Stimulated activated CD4-positive, alpha-beta T cell treated with anti-CD3 and anti-CD28 coated beads, Interleukin-15, amount 100 ng/mL, for 1 hour (primary cell): ENCODE results near the gene MOB1B.
"Not testable (repeated sequence)": the region's sequence is repeated elsewhere in the genome, so short reads cannot be mapped to it uniquely, and the experiment has no call there.

Experiments used
- DNase-seq, 2 donors: peaks; one replicate each; pipeline ENCODE4 v3.0.0-alpha.2; 2020; ENCODE audit warnings: low read depth in 1 of 2, low spot score in 1 of 2

Gene MOB1B

DNA sequence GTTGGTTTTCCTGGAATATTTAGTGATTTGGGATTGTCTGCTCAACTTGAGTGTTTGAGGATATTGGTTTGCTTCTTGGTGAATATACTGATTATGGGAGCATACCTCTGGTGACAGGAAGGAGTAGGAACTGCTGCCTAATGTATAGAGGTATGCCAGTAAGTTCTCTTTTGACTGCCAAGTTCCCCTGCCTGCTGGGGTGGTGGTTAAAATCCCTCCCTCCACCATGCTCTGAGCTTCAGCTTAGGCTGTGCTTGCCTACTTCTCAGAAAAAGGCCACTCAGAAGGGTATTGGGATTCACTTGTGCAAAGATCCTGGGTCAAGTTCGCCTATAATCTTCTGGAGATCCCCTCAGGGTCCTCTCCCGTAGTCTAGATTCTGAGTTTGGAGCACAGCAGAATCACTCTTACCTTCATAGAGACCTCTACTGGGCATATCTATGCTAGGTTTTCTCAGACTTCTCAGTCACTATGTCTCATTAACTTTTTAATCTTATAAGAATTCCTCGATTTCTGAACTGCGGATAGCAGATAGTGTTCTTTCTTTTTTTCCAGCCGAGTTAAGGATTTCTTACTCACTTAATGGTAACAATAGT lies 46.6 kb downstream of the MOB1B start:
- DNase-seq: no peak

- DNase-seq: no peak
Measured at GRCh38 chr4:70954032-70954431, 51.9 kb downstream of the MOB1B start.

GRCh38 chr4:70956549-70957210 lies 54.5 kb downstream of the MOB1B start:
- DNase-seq: no peak

GRCh38 chr4:70958681-70959080 lies 56.5 kb downstream of the MOB1B start:
- DNase-seq: no peak

GRCh38 chr4:70969076-70969475 lies 66.9 kb downstream of the MOB1B start:
- DNase-seq: no peak

DNA sequence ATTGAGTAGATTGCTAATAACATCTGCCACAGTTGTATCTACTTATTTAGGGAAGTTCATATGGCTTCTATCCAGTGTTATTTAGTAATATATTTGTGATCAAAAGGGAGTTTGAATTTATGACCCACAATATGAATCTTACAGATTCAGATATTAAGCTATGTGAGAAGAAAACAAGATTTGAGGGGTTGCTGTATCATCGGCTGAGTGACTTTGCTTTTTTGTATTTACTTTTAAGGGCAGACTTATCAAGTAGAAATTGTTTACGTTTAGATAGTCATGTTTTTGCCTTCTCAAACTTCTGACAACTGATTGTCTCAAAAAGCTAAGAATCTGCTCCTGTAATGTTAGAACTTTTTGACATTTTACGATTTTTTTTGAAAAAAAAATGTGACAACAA lies 74.1 kb downstream of the MOB1B start:
- no peak for DNase-seq

DNA sequence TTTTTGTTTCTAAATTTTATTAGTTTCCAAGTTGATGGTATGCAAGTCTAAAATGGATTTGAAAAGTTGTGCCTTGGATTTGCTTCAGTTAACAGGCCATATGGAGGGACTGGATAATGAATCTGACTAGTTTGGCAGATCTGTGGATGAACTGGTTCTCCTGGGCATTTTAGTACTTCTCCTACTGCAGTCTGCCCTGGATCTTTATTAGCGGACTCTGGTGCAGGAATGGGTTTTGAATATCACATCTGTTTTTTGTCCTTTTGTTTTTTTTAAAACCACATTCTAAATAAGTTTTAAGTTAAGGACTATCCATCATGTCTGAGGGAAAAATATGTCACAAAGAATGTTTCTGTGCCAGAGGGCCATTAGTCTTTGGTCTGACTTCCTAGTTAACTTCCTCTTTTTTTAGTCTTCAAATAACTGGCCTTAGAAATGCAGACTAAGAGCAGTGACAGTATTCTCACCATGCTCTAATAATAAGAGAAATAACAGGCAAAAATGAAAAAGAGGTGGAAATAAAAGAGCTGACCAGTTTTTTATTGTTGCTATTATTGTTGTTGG lies 77.4 kb downstream of the MOB1B start:
- DNase-seq: no peak

DNA sequence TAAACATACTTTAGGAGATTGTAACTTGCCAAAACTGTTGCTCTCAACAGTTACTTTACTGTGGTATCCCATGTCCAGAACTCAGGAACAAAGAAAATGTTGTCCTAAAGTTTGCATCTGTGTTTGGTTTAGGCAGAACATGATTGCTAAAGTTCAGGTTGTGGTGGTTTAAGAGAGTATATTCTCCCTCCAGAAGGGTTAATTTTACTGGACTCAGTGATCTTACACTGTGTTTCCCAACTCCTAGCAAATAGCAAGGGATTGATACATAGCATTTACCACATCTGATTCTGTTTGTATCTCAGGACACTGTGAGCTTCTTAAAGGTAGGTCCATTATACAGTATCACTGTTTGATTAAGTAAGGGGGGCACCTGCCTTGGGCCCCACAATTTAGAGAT lies 78.0 kb downstream of the MOB1B start:
- no peak for DNase-seq

DNA sequence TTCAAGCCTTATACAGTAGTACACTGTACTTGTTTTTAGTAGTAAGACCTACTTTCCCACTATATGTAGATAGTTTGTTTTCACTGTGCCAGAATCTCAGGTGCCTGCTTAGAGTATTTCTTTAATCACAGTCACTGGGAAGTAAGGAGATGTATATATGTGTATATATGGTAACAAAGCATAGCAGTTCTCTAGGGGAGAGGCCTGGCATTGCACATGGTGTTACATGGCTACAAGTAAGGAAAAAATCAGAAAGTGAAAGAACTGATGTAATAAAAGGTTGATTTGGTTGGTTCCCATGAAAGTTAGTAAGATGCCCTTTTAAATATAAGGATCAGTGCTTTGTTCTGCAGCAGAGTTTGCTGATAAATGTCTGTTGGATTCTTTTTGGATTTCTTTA lies 81.9 kb downstream of the MOB1B start:
- DNase-seq: no peak

DNA sequence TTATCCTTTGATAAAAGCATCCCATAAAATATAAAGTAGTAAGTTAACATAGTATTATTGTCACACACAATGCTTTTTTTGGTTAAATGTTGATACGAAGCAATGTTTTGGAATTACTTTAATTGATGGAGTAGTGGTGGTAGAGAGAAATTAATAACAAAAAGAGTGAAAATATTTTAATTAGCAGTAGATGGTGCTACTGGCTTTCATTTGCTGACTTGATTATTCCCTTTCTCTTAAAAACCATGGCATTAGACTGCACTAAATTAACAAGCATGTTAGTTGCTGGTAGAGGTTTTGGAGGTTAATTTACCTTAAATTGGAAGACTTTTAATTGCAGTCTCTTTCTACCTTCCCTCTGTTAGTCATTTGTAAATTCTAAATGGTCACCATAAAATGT lies 82.4 kb downstream of the MOB1B start:
- no peak for DNase-seq

GRCh38 chr4:70991596-70991995 lies 89.4 kb downstream of the MOB1B start:
- no peak for DNase-seq

DNA sequence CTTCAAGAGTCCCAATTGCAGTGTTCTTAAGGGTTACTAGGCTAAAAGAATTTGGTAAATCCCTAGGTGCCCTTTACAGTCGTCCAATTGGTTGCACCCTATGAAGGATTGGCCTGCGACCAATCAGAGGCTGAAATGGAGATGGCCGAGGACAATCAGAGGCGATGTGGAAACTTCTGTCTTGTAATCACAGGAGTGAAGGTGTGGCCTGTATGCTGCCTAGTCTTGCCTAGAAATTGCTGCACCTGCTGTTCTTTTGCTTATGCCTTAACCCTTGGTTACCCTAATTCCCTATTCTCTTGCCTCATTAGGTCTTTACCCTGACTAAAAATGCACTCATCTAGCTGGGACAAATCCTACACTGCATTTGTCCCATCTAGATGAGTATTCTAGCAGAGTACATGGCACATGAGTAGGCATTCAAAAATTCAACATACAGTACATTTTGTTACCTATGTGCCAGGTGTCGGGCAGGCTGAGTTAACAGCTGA lies 90.3 kb downstream of the MOB1B start:
- DNase-seq: no peak

DNA sequence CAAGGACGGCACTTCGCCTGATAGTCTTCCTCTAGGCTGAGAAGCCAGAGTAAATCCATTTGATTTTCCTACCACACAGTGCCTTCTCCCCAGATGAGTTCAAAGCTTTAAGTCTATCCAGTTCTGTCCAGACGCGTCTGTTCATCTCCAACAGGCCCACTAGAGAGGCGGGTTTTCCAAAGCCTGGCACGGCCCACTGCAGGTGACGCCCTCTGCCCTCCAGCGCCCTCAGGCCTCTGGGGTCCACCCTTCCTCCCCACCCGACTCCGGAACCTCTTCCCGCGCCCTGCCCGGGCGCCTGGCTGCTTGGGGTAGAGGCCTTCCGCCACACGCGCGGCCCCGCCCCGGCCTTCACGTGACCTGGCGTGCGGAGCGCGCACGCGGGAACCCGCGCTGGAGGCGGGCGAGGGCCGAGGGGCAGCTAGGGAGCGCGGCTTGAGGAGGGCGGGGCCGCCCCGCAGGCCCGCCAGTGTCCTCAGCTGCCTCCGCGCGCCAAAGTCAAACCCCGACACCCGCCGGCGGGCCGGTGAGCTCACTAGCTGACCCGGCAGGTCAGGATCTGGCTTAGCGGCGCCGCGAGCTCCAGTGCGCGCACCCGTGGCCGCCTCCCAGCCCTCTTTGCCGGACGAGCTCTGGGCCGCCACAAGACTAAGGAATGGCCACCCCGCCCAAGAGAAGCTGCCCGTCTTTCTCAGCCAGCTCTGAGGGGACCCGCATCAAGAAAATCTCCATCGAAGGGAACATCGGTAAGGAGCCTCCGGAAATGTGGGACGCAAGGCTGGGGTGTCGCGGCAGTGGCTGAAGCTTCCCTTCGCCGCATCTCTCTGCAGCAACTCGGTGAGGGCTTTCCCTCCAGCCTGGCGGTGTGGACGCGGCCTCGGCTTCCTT lies 91.3 kb downstream of the MOB1B start, which contains the start of gene DCK:
TSS of gene DCK (plus strand) at position 469 of the 888 bp plus-strand sequence. CDS start at position 656, 187 bp downstream.
- peak; percentile 69 to 77 for DNase-seq

DNA sequence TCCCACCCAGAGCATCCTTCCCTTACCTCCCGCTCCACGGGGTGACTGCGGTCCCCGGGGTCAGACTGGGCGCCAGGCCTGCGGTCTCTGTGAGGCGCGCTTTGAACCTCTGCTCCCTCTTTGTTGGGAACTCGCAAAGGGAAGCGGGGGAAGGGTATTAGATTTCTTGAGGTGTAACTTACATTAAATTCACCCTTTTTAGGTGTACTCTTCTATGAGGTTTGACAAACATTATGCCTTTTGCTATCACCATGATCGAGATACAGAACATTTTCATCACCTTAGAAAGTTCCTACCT lies 91.8 kb downstream of the MOB1B start:
- no peak for DNase-seq

GRCh38 chr4:70994387-70995099 lies 92.4 kb downstream of the MOB1B start:
- DNase-seq: no peak

DNA sequence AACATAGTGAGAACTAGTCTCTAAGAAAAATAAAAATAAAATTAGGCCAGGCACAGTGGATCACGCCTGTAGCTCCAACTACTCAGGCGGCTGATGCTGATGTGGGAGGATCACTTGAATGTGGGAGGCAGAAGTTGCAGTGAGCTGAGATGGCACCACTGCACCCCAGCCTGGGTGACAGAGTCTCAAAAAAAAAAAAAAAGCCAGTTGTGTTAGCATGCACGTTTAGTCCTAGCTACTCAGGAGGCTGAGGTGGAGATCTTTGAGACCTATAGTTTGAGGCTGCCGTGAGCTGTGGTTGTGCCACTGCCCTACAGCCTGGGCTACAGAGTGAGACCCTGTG lies 93.8 kb downstream of the MOB1B start:
- DNase-seq: no peak

- no peak for DNase-seq
Measured at GRCh38 chr4:70997036-70997435, 94.9 kb downstream of the MOB1B start.

DNA sequence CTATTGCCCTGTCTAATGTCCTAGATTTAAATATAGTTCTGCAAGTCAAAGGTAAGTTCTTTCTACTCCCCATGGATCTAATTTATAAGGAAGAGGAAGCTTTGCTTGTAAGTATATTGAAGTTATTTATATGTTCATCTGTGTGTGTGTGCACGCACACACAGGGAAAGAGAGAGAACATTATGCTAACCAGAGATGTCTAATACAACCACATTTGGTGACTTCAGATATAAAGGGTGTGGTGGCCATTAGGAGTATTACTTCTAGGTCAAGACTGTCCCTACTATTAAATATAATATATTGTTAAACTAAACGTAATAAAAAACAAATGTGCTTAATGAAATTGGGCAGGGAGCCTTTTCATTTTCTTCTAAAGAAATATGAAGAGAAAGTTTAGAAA lies 95.4 kb downstream of the MOB1B start:
- DNase-seq: no peak

- not testable (repeated sequence) for DNase-seq
Measured at GRCh38 chr4:70999639-71000038, 97.5 kb downstream of the MOB1B start.

- not testable (repeated sequence) for DNase-seq
Measured at GRCh38 chr4:71001363-71001762, 99.2 kb downstream of the MOB1B start.

GRCh38 chr4:71004281-71004851 lies 102.2 kb downstream of the MOB1B start:
- DNase-seq: peak in 1 of 2 donors; percentile 35
